Left lung (tissue), 10 donors: ENCODE data around the gene PTPRM. TPM values are rescaled to one million over a fixed set of nuclear protein-coding genes. Genes with fewer than 3 reads are reported as not detected.

ENCODE experiments used
- ATAC-seq: fragments of 200-7000 bp; cut with Tn5 transposase; one replicate; pipeline ENCODE4 v1.9.1; 2020; ENCODE audit warnings: moderate library complexity
- DNase-seq, 4 donors: peaks; one replicate each; pipeline ENCODE4 v3.0.0-alpha.2; 2013 to 2020
- H3K27ac ChIP-seq, 2 donors: fragments of 200-600 bp; sonication (generic) in 1 of 2; one replicate each; pipeline versions ENCODE4 v1.5.0 to v1.8.0; 2020 to 2021
- H3K27me3 ChIP-seq, 2 donors: fragments of 200-600 bp; sonication (generic) in 1 of 2; one replicate each; pipeline versions ENCODE4 v1.5.0 to v1.8.0; 2020 to 2021
- H3K36me3 ChIP-seq, 2 donors: fragments of 200-600 bp; sonication (generic) in 1 of 2; one replicate each; pipeline versions ENCODE4 v1.5.0 to v1.8.0; 2020 to 2021
- H3K4me1 ChIP-seq, 2 donors: fragments of 200-600 bp; one replicate each; pipeline ENCODE4 v1.8.0; 2021
- H3K4me3 ChIP-seq, 2 donors: fragments of 200-600 bp; sonication (generic) in 1 of 2; one replicate each; pipeline versions ENCODE4 v1.5.0 to v1.8.0; 2020 to 2021; ENCODE audit warnings: mild to moderate bottlenecking in 1 of 2
- H3K9me3 ChIP-seq, 2 donors: fragments of 200-600 bp; sonication (generic) in 1 of 2; one replicate each; pipeline versions ENCODE4 v1.5.0 to v1.8.0; 2020 to 2021
- CTCF ChIP-seq, 2 donors: fragments of 200-600 bp; sonication (generic) in 1 of 2; IDR thresholded peaks; one replicate each; pipeline versions ENCODE4 v1.5.0 to v1.8.0; 2021; ENCODE audit warnings: antibody characterized with exemption in 2 of 2
- intact Hi-C, 2 donors: fragments of 100-400 bp; cut with DNase I; formaldehyde crosslinking; loops; one replicate each; pipeline versions ENCODE4 v1.11.2 to v1.14.2; 2022
- polyA plus RNA-seq, 6 donors: library from polyadenylated mRNA; unstranded; fragments of 120-200 nt; gene quantifications; one replicate each; pipeline ENCODE4 v1.2.1, GENCODE V29; 2013; ENCODE audit not compliant: insufficient read length in 6 of 6
- total RNA-seq, 2 donors: library from RNA; stranded (reverse); fragmentation: NEBNext Ultra II Directional; extraction: Animal tissue kit (Norgen Biotek cat#: 25700); gene quantifications; one replicate each; pipeline ENCODE4 v1.2.1, GENCODE V29; 2021
- donor health status: DM: no; HTN: yes; CAD: no.
- donor health status: DM: no; HTN: no; CAD: no.

The PTPRM gene
- total and polyA plus RNA-seq, 8 donors = 76.4 to 99.6 (median 90.1) TPM

GRCh38 chr18:7572822-7573221, 5.7 kb downstream of the PTPRM start:
- H3K27ac ChIP-seq = no peak overlapping the region
- no peak for ATAC-seq
- no peak for TF ChIP-seq CTCF (IDR thresholded peaks at IDR 0.05)
- H3K36me3 ChIP-seq = no peaks in the 10 kb centered on the region
- no peaks in the 10 kb centered on the region for H3K9me3 ChIP-seq
- intact Hi-C loops = no loop called here
- H3K27me3 ChIP-seq = peaks cover 0 to 22% of the 10 kb centered on the region in 2 donors
- H3K4me1 ChIP-seq = peaks cover 10 to 18% of the 10 kb centered on the region in 2 donors
- no peak for DNase-seq
- H3K4me3 ChIP-seq = no peak overlapping the region

- Histone ChIP-seq H3K9me3 (no peaks in the 10 kb centered on the region), H3K36me3 (no peaks in the 10 kb centered on the region), H3K4me1 (peaks cover 6 to 18% of the 10 kb centered on the region in 2 donors), H3K27me3 (no peaks in the 10 kb centered on the region), H3K27ac (no peak overlapping the region), H3K4me3 (no peak overlapping the region)
- intact Hi-C loops = no loop called here
- DNase-seq = no peak
- TF ChIP-seq CTCF (IDR thresholded peaks at IDR 0.05) = no peak
- peak; percentile 8 for ATAC-seq
These were observed 8.4 kb downstream of the PTPRM start for GRCh38 chr18:7575465-7576028.

GRCh38 chr18:7576077-7576476, 9.0 kb downstream of the PTPRM start:
- ATAC-seq (no peak), DNase-seq (no peak)
- peaks cover 6 to 18% of the 10 kb centered on the region in 2 donors for H3K4me1 ChIP-seq
- no peaks in the 10 kb centered on the region for H3K27me3 ChIP-seq
- no peak for TF ChIP-seq CTCF (IDR thresholded peaks at IDR 0.05)
- intact Hi-C loops = no loop called here
- no peaks in the 10 kb centered on the region for H3K9me3 ChIP-seq
- no peak overlapping the region for H3K27ac ChIP-seq
- no peak overlapping the region for H3K4me3 ChIP-seq
- no peaks in the 10 kb centered on the region for H3K36me3 ChIP-seq

- peak; percentile 74 for ATAC-seq
- intact Hi-C loops = no loop called here
- H3K36me3 ChIP-seq = no peaks in the 10 kb centered on the region
- H3K9me3 ChIP-seq = no peaks in the 10 kb centered on the region
- H3K27ac ChIP-seq = no peak overlapping the region
- H3K27me3 ChIP-seq = no peaks in the 10 kb centered on the region
- H3K4me1 ChIP-seq = peaks cover 6 to 18% of the 10 kb centered on the region in 2 donors
- no peak for TF ChIP-seq CTCF (IDR thresholded peaks at IDR 0.05)
- DNase-seq = no peak
- H3K4me3 ChIP-seq = no peak overlapping the region
These were observed 9.6 kb downstream of the PTPRM start for GRCh38 chr18:7576685-7577084.

GRCh38 chr18:7577706-7578105, 10.6 kb downstream of the PTPRM start:
- intact Hi-C loops = no loop called here
- TF ChIP-seq CTCF (IDR thresholded peaks at IDR 0.05) = no peak
- DNase-seq = no peak
- H3K27me3 ChIP-seq = no peaks in the 10 kb centered on the region
- H3K4me1 ChIP-seq = peaks cover 6 to 12% of the 10 kb centered on the region in 2 donors
- H3K4me3 ChIP-seq = no peak overlapping the region
- H3K9me3 ChIP-seq = no peaks in the 10 kb centered on the region
- no peak for ATAC-seq
- no peak overlapping the region for H3K27ac ChIP-seq
- H3K36me3 ChIP-seq = no peaks in the 10 kb centered on the region
